SK-N-SH treated with all-trans-retinoic acid at 6 μM for 48 hours (cell line): ENCODE measurements around the gene RERG.

ENCODE experiments used
- ATAC-seq: fragments of 200-7000 bp; cut with Tn5 transposase; 3 replicates; pipeline ENCODE4 v1.9.1; 2020; ENCODE audit warnings: mild to moderate bottlenecking, moderate library complexity
- BACH2 ChIP-seq: fragments of 250-450 bp; sonication (Bioruptor Pico); IDR thresholded peaks from 2 replicates; pipeline ENCODE4 v1.9.0; 2021; ENCODE audit warnings: mild to moderate bottlenecking, borderline replicate concordance
- CSDC2 ChIP-seq: fragments of 250-450 bp; sonication (Bioruptor Pico); IDR thresholded peaks from 2 replicates; pipeline ENCODE4 v1.5.0; 2020; ENCODE audit warnings: mild to moderate bottlenecking, moderate library complexity
- GLIS3 ChIP-seq: fragments of 250-450 bp; sonication (Bioruptor Pico); IDR thresholded peaks from 2 replicates; pipeline ENCODE4 v1.5.0; 2020; ENCODE audit warnings: mild to moderate bottlenecking, moderate library complexity
- OSR1 ChIP-seq: fragments of 250-450 bp; sonication (Bioruptor Pico); IDR thresholded peaks from 2 replicates; pipeline ENCODE4 v1.8.0; 2022; ENCODE audit warnings: moderate library complexity, mild to moderate bottlenecking, inconsistent platforms
- PPARA ChIP-seq: fragments of 250-450 bp; sonication (Bioruptor Pico); IDR thresholded peaks from 2 replicates; pipeline ENCODE4 v1.5.0; 2020; ENCODE audit warnings: mild to moderate bottlenecking, borderline replicate concordance
- RARB ChIP-seq: fragments of 250-450 bp; sonication (Bioruptor Pico); IDR thresholded peaks from 2 replicates; pipeline ENCODE4 v1.8.0; 2021; ENCODE audit warnings: mild to moderate bottlenecking, moderate library complexity
- SNAI2 ChIP-seq: fragments of 250-450 bp; sonication (Bioruptor Pico); IDR thresholded peaks from 2 replicates; pipeline ENCODE4 v1.5.0; 2020; ENCODE audit warnings: mild to moderate bottlenecking, moderate library complexity
- TCF4 ChIP-seq: fragments of 250-450 bp; sonication (Bioruptor Pico); IDR thresholded peaks from 2 replicates; pipeline ENCODE4 v1.8.0; 2021; ENCODE audit warnings: mild to moderate bottlenecking, moderate library complexity, borderline replicate concordance
- TOX ChIP-seq: fragments of 250-450 bp; sonication (Bioruptor Pico); IDR thresholded peaks from 2 replicates; pipeline ENCODE4 v1.8.0; 2021; ENCODE audit warnings: mild to moderate bottlenecking, moderate library complexity, borderline replicate concordance
- ZC3H10 ChIP-seq: fragments of 250-450 bp; sonication (Bioruptor Pico); IDR thresholded peaks from 2 replicates; pipeline ENCODE4 v1.5.1; 2021; ENCODE audit warnings: mild to moderate bottlenecking, moderate library complexity
- ZFP3 ChIP-seq: fragments of 250-450 bp; sonication (Bioruptor Pico); IDR thresholded peaks from 2 replicates; pipeline ENCODE4 v1.5.0; 2020; ENCODE audit warnings: mild to moderate bottlenecking, moderate library complexity
- ZFP30 ChIP-seq: fragments of 450-650 bp; formaldehyde crosslinking; IDR thresholded peaks from 2 replicates; pipeline ENCODE4 v1.5.0; 2022; ENCODE audit warnings: mild to moderate bottlenecking, moderate library complexity
- ZNF565 ChIP-seq: fragments of 450-650 bp; formaldehyde crosslinking; conservative IDR thresholded peaks from 2 replicates; pipeline ENCODE4 v1.5.0; 2020; ENCODE audit warnings: low read depth, mild to moderate bottlenecking, moderate library complexity
- ZNF70 ChIP-seq: fragments of 450-650 bp; formaldehyde crosslinking; IDR thresholded peaks from 2 replicates; pipeline ENCODE4 v1.5.0; 2020; ENCODE audit warnings: mild to moderate bottlenecking, moderate library complexity
- ZNF8 ChIP-seq: fragments of 450-650 bp; formaldehyde crosslinking; IDR thresholded peaks from 2 replicates; pipeline ENCODE4 v1.5.0; 2020; ENCODE audit warnings: mild to moderate bottlenecking, moderate library complexity
- TF ChIP-seq, protein P1 (sequence below): fragments of 250-450 bp; sonication (Bioruptor Pico); IDR thresholded peaks from 2 replicates; pipeline ENCODE4 v1.8.0; 2020; ENCODE audit warnings: mild to moderate bottlenecking, moderate library complexity, borderline replicate concordance
- TF ChIP-seq, protein P2 (sequence below): fragments of 250-450 bp; sonication (Bioruptor Pico); IDR thresholded peaks from 2 replicates; pipeline ENCODE4 v1.5.1; 2021; ENCODE audit warnings: mild to moderate bottlenecking, moderate library complexity
- TF ChIP-seq, protein P3 (sequence below): fragments of 250-450 bp; sonication (Bioruptor Pico); IDR thresholded peaks from 2 replicates; pipeline ENCODE4 v1.8.0; 2021; ENCODE audit warnings: low read depth, mild to moderate bottlenecking, moderate library complexity, borderline replicate concordance
- TF ChIP-seq, protein P4 (sequence below): fragments of 250-450 bp; sonication (Bioruptor Pico); IDR thresholded peaks from 2 replicates; pipeline ENCODE4 v1.5.1; 2020; ENCODE audit warnings: low read depth, mild to moderate bottlenecking, moderate library complexity
- TF ChIP-seq, protein P5 (sequence below): fragments of 250-450 bp; sonication (Bioruptor Pico); IDR thresholded peaks from 2 replicates; pipeline ENCODE4 v1.5.0; 2020; ENCODE audit warnings: mild to moderate bottlenecking, moderate library complexity

Gene RERG

DNA sequence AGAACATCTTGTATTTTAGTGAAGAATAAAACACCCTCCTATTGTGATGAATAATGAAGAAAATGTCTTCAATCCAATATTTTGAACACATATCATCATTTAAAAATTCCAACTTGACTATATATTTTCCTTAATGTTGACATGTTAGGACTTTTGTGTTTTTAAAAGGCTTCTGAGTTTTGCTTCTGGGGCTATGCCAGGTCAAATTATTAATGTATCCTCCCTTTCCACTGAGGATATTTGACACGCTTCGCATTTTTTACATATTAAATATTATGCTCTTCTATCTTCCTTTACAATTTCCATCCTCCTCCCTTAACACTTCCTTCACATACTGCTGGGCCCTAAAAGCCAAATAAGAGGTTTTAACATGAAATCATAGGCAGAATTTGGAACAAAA lies 20.6 kb downstream of the RERG start:
- TF ChIP-seq ZFP3 (no peak), CSDC2 (CRISPR knock-in tag) (no peak), RARB (CRISPR knock-in tag) (no peak), TOX (no peak), GLIS3 (no peak), ZFP30 (no peak), PPARA (CRISPR knock-in tag) (no peak), OSR1 (CRISPR knock-in tag) (no peak), ZNF70 (CRISPR knock-in tag) (no peak), ZC3H10 (CRISPR knock-in tag) (no peak), ZNF565 (no peak), ZNF8 (CRISPR knock-in tag) (no peak)
- TF ChIP-seq, protein P1, sequence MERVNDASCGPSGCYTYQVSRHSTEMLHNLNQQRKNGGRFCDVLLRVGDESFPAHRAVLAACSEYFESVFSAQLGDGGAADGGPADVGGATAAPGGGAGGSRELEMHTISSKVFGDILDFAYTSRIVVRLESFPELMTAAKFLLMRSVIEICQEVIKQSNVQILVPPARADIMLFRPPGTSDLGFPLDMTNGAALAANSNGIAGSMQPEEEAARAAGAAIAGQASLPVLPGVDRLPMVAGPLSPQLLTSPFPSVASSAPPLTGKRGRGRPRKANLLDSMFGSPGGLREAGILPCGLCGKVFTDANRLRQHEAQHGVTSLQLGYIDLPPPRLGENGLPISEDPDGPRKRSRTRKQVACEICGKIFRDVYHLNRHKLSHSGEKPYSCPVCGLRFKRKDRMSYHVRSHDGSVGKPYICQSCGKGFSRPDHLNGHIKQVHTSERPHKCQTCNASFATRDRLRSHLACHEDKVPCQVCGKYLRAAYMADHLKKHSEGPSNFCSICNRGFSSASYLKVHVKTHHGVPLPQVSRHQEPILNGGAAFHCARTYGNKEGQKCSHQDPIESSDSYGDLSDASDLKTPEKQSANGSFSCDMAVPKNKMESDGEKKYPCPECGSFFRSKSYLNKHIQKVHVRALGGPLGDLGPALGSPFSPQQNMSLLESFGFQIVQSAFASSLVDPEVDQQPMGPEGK (CRISPR knock-in tag): no peak
- TF ChIP-seq, protein P2, sequence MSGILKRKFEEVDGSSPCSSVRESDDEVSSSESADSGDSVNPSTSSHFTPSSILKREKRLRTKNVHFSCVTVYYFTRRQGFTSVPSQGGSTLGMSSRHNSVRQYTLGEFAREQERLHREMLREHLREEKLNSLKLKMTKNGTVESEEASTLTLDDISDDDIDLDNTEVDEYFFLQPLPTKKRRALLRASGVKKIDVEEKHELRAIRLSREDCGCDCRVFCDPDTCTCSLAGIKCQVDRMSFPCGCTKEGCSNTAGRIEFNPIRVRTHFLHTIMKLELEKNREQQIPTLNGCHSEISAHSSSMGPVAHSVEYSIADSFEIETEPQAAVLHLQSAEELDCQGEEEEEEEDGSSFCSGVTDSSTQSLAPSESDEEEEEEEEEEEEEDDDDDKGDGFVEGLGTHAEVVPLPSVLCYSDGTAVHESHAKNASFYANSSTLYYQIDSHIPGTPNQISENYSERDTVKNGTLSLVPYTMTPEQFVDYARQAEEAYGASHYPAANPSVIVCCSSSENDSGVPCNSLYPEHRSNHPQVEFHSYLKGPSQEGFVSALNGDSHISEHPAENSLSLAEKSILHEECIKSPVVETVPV (CRISPR knock-in tag): no peak
- TF ChIP-seq, protein P3, sequence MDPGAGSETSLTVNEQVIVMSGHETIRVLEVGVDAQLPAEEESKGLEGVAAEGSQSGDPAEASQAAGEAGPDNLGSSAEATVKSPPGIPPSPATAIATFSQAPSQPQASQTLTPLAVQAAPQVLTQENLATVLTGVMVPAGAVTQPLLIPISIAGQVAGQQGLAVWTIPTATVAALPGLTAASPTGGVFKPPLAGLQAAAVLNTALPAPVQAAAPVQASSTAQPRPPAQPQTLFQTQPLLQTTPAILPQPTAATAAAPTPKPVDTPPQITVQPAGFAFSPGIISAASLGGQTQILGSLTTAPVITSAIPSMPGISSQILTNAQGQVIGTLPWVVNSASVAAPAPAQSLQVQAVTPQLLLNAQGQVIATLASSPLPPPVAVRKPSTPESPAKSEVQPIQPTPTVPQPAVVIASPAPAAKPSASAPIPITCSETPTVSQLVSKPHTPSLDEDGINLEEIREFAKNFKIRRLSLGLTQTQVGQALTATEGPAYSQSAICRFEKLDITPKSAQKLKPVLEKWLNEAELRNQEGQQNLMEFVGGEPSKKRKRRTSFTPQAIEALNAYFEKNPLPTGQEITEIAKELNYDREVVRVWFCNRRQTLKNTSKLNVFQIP (CRISPR knock-in tag): no peak
- TF ChIP-seq, protein P4, sequence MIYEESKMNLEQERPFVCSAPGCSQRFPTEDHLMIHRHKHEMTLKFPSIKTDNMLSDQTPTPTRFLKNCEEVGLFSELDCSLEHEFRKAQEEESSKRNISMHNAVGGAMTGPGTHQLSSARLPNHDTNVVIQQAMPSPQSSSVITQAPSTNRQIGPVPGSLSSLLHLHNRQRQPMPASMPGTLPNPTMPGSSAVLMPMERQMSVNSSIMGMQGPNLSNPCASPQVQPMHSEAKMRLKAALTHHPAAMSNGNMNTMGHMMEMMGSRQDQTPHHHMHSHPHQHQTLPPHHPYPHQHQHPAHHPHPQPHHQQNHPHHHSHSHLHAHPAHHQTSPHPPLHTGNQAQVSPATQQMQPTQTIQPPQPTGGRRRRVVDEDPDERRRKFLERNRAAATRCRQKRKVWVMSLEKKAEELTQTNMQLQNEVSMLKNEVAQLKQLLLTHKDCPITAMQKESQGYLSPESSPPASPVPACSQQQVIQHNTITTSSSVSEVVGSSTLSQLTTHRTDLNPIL (CRISPR knock-in tag): no peak
- TF ChIP-seq, protein P5, sequence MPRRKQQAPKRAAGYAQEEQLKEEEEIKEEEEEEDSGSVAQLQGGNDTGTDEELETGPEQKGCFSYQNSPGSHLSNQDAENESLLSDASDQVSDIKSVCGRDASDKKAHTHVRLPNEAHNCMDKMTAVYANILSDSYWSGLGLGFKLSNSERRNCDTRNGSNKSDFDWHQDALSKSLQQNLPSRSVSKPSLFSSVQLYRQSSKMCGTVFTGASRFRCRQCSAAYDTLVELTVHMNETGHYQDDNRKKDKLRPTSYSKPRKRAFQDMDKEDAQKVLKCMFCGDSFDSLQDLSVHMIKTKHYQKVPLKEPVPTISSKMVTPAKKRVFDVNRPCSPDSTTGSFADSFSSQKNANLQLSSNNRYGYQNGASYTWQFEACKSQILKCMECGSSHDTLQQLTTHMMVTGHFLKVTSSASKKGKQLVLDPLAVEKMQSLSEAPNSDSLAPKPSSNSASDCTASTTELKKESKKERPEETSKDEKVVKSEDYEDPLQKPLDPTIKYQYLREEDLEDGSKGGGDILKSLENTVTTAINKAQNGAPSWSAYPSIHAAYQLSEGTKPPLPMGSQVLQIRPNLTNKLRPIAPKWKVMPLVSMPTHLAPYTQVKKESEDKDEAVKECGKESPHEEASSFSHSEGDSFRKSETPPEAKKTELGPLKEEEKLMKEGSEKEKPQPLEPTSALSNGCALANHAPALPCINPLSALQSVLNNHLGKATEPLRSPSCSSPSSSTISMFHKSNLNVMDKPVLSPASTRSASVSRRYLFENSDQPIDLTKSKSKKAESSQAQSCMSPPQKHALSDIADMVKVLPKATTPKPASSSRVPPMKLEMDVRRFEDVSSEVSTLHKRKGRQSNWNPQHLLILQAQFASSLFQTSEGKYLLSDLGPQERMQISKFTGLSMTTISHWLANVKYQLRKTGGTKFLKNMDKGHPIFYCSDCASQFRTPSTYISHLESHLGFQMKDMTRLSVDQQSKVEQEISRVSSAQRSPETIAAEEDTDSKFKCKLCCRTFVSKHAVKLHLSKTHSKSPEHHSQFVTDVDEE (CRISPR knock-in tag): no peak
- TF ChIP-seq, all 23 proteins: peak for 0
- ATAC-seq: no peak

DNA sequence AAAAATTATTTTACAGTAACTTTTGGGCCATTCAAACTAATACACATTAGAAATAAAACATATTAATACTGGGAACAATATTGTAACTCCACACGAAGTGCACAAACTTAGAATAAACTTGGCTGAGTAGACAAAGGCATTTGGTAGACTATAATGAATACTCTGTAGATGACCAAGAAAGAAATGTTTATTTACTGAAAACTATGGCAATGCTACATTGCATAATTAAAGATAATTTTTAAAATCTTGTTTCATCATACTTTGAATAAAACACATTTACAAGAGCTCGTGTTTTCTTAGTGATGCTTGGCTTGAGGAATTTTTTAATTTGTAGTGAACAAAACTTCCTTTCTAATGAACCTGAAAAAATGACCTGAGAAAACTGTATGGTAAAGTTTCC lies 21.3 kb downstream of the RERG start:
- TF ChIP-seq TOX: no peak
- TF ChIP-seq TCF4 (CRISPR knock-in tag): no peak
- no peak for TF ChIP-seq ZNF8 (CRISPR knock-in tag)
- no peak for ATAC-seq

DNA sequence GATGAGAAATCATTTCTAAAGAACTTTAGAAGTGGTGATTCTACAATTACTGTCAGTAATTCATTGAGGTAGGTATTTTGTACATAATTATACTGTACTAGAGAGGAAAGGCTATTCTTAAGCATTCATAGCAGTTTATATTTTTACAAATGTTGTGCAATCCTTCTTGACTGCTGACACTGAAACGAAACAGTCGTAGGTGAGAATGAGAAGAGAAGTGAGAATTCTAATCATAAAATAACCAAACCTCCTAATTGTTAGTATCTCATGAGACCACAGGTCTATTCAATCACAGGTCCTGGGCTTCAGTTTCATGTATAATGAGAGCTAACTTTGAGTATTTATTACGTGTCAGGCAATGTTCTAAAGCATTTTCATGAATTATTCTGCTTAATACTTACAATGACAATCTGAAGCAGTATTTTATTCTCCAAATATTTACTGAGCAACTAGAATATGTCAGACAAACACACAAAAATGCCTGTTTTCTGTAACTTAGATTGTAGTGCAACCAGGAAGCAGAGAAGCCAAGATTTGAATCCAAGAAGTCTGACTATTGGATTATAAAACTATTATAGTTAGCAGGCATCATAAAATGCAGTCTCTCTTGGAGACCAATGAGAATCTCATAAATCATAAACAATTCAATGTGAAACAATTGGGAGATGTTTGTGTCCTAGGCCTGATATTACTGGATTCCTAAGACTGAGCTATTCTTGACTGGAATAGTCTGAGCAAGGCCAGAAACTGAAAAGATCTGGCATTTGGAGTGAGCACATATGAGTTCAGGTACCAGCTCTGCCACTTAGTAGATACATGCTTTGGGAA lies 24.3 kb downstream of the RERG start:
- TF ChIP-seq PPARA (CRISPR knock-in tag) (no peak), OSR1 (CRISPR knock-in tag) (no peak), BACH2 (no peak), SNAI2 (CRISPR knock-in tag) (no peak), TOX (no peak), RARB (CRISPR knock-in tag) (no peak)
- no peak for ATAC-seq
